Activated naive CD8-positive, alpha-beta T cell treated with anti-CD3 and anti-CD28 coated beads, Interleukin-2, amount 50 U/mL, for 24 hours (primary cell): Measurements from ENCODE around the gene CACNB4.
"Not testable (repeated sequence)": the region's sequence is repeated elsewhere in the genome, so short reads cannot be mapped to it uniquely, and the experiment has no call there.

Experiments
- ATAC-seq: fragments of 150-1000 bp; cut with Tn5 transposase; one replicate; pipeline ENCODE4 v1.10.0; 2021
- DNase-seq: peaks from one replicate; pipeline ENCODE4 v3.0.0; 2021
- H3K27ac Mint-ChIP-seq: one replicate; pipeline ENCODE4 v1.8.0; 2021; ENCODE audit warnings: mild to moderate bottlenecking, mixed read lengths
- H3K27me3 Mint-ChIP-seq: one replicate; pipeline ENCODE4 v1.8.0; 2021; ENCODE audit warnings: mixed read lengths
- H3K36me3 Mint-ChIP-seq: one replicate; pipeline ENCODE4 v1.8.0; 2021; ENCODE audit warnings: low read depth, mixed read lengths
- H3K4me1 Mint-ChIP-seq: one replicate; pipeline ENCODE4 v1.8.0; 2021; ENCODE audit warnings: mixed read lengths
- H3K4me3 Mint-ChIP-seq: one replicate; pipeline ENCODE4 v1.8.0; 2021; ENCODE audit warnings: mild to moderate bottlenecking, moderate library complexity, mixed read lengths
- H3K9me3 Mint-ChIP-seq: one replicate; pipeline ENCODE4 v1.8.0; 2021; ENCODE audit warnings: mixed read lengths

Gene CACNB4

GRCh38 chr2:152098496-152099366, at the start of gene CACNB4:
TSS of gene CACNB4 (minus strand) at chr2:152099044.
- Mint-ChIP-seq H3K36me3 (no peaks in the 10 kb centered on the region), H3K27me3 (peaks cover 44% of the 10 kb centered on the region), H3K27ac (no peak within 1 kb of the TSS), H3K9me3 (no peaks in the 10 kb centered on the region), H3K4me1 (peaks cover 20% of the 10 kb centered on the region), H3K4me3 (peak within 1 kb of the TSS; percentile 77)
- DNase-seq (peak; percentile 16), ATAC-seq (no peak)

GRCh38 chr2:152134488-152135280, 35.8 kb upstream of the CACNB4 start:
- Mint-ChIP-seq H3K4me3 (no peak overlapping the region), H3K27me3 (no peaks in the 10 kb centered on the region), H3K27ac (peak overlapping the region; percentile 33), H3K4me1 (peaks cover 18% of the 10 kb centered on the region), H3K36me3 (peaks cover 21% of the 10 kb centered on the region), H3K9me3 (no peaks in the 10 kb centered on the region)
- DNase-seq, result peak; percentile 14
- ATAC-seq, result peak; percentile 92

- DNase-seq, result no peak
- H3K27ac Mint-ChIP-seq, result no peak overlapping the region
- no peak overlapping the region for H3K4me3 Mint-ChIP-seq
- H3K27me3 Mint-ChIP-seq, result no peaks in the 10 kb centered on the region
- H3K4me1 Mint-ChIP-seq, result peaks cover 18% of the 10 kb centered on the region
- ATAC-seq, result no peak
- no peaks in the 10 kb centered on the region for H3K9me3 Mint-ChIP-seq
- peaks cover 26% of the 10 kb centered on the region for H3K36me3 Mint-ChIP-seq
Measured at GRCh38 chr2:152132306-152132705, 33.5 kb upstream of the CACNB4 start.

GRCh38 chr2:152127628-152128027, 28.8 kb upstream of the CACNB4 start:
- ATAC-seq (no peak), DNase-seq (no peak)
- H3K4me3 Mint-ChIP-seq, result no peak overlapping the region
- no peaks in the 10 kb centered on the region for H3K9me3 Mint-ChIP-seq
- no peaks in the 10 kb centered on the region for H3K27me3 Mint-ChIP-seq
- H3K4me1 Mint-ChIP-seq, result peaks cover 1% of the 10 kb centered on the region
- H3K36me3 Mint-ChIP-seq, result peaks cover 23% of the 10 kb centered on the region
- H3K27ac Mint-ChIP-seq, result no peak overlapping the region

GRCh38 chr2:152126664-152127063, 27.8 kb upstream of the CACNB4 start:
- Mint-ChIP-seq H3K9me3 (no peaks in the 10 kb centered on the region), H3K27me3 (no peaks in the 10 kb centered on the region), H3K27ac (no peak overlapping the region), H3K4me1 (peaks cover 1% of the 10 kb centered on the region), H3K4me3 (no peak overlapping the region), H3K36me3 (peaks cover 20% of the 10 kb centered on the region)
- DNase-seq (no peak), ATAC-seq (no peak)

GRCh38 chr2:152122161-152122560, 23.3 kb upstream of the CACNB4 start:
- H3K27me3 Mint-ChIP-seq, result no peaks in the 10 kb centered on the region
- no peak overlapping the region for H3K4me3 Mint-ChIP-seq
- ATAC-seq (no peak), DNase-seq (no peak)
- no peaks in the 10 kb centered on the region for H3K9me3 Mint-ChIP-seq
- no peak overlapping the region for H3K27ac Mint-ChIP-seq
- H3K4me1 Mint-ChIP-seq, result peaks cover 1% of the 10 kb centered on the region
- H3K36me3 Mint-ChIP-seq, result peaks cover 8% of the 10 kb centered on the region

GRCh38 chr2:152120430-152120829, 21.6 kb upstream of the CACNB4 start:
- ATAC-seq (no peak), DNase-seq (no peak)
- no peaks in the 10 kb centered on the region for H3K27me3 Mint-ChIP-seq
- no peaks in the 10 kb centered on the region for H3K9me3 Mint-ChIP-seq
- no peaks in the 10 kb centered on the region for H3K4me1 Mint-ChIP-seq
- H3K27ac Mint-ChIP-seq, result no peak overlapping the region
- no peak overlapping the region for H3K4me3 Mint-ChIP-seq
- peaks cover 6% of the 10 kb centered on the region for H3K36me3 Mint-ChIP-seq

- Mint-ChIP-seq H3K4me1 (no peaks in the 10 kb centered on the region), H3K27me3 (no peaks in the 10 kb centered on the region), H3K4me3 (no peak overlapping the region), H3K36me3 (no peaks in the 10 kb centered on the region), H3K27ac (no peak overlapping the region), H3K9me3 (no peaks in the 10 kb centered on the region)
- ATAC-seq (no peak), DNase-seq (no peak)
Measured at GRCh38 chr2:152115952-152116351, 17.1 kb upstream of the CACNB4 start.

GRCh38 chr2:152114366-152114765, 15.5 kb upstream of the CACNB4 start:
- no peaks in the 10 kb centered on the region for H3K36me3 Mint-ChIP-seq
- H3K27me3 Mint-ChIP-seq, result no peaks in the 10 kb centered on the region
- H3K4me1 Mint-ChIP-seq, result no peaks in the 10 kb centered on the region

GRCh38 chr2:152107140-152107539, 8.3 kb upstream of the CACNB4 start:
- DNase-seq, H3K36me3 Mint-ChIP-seq, H3K9me3 Mint-ChIP-seq, H3K4me3 Mint-ChIP-seq, H3K27ac Mint-ChIP-seq, H3K4me1 Mint-ChIP-seq, ATAC-seq: not testable (repeated sequence)
- H3K27me3 Mint-ChIP-seq, result peaks cover 12% of the 10 kb centered on the region

More at GRCh38 chr2:152114366-152114765, 15.5 kb upstream of the CACNB4 start:
- DNase-seq, result no peak
- Mint-ChIP-seq H3K4me3 (no peak overlapping the region), H3K9me3 (no peaks in the 10 kb centered on the region), H3K27ac (no peak overlapping the region)
- ATAC-seq, result no peak

GRCh38 chr2:152106464-152106863, 7.6 kb upstream of the CACNB4 start:
- Mint-ChIP-seq H3K4me1 (no peaks in the 10 kb centered on the region), H3K27ac (no peak overlapping the region), H3K4me3 (no peak overlapping the region), H3K9me3 (no peaks in the 10 kb centered on the region), H3K27me3 (peaks cover 13% of the 10 kb centered on the region), H3K36me3 (no peaks in the 10 kb centered on the region)
- no peak for DNase-seq
- no peak for ATAC-seq

- DNase-seq (no peak), ATAC-seq (no peak)
- no peak overlapping the region for H3K4me3 Mint-ChIP-seq
- H3K27me3 Mint-ChIP-seq, result peaks cover 35% of the 10 kb centered on the region
- H3K9me3 Mint-ChIP-seq, result no peaks in the 10 kb centered on the region
- H3K4me1 Mint-ChIP-seq, result peaks cover 11% of the 10 kb centered on the region
- no peak overlapping the region for H3K27ac Mint-ChIP-seq
- H3K36me3 Mint-ChIP-seq, result no peaks in the 10 kb centered on the region
Measured at GRCh38 chr2:152103271-152103670, 4.4 kb upstream of the CACNB4 start.

GRCh38 chr2:152100961-152101360, 2.1 kb upstream of the CACNB4 start:
- no peak for DNase-seq
- peaks cover 50% of the 10 kb centered on the region for H3K27me3 Mint-ChIP-seq

GRCh38 chr2:152099367-152100050, 665 bp upstream of the CACNB4 start:
- H3K4me3 Mint-ChIP-seq, result peak overlapping the region; percentile 77
- no peaks in the 10 kb centered on the region for H3K36me3 Mint-ChIP-seq
- DNase-seq, result peak; percentile 4
- H3K4me1 Mint-ChIP-seq, result peaks cover 20% of the 10 kb centered on the region
- no peak overlapping the region for H3K27ac Mint-ChIP-seq
- no peaks in the 10 kb centered on the region for H3K9me3 Mint-ChIP-seq
- H3K27me3 Mint-ChIP-seq, result peaks cover 49% of the 10 kb centered on the region
- ATAC-seq, result peak; percentile 52

More at GRCh38 chr2:152100961-152101360, 2.1 kb upstream of the CACNB4 start:
- Mint-ChIP-seq H3K4me1 (peaks cover 20% of the 10 kb centered on the region), H3K27ac (no peak overlapping the region), H3K9me3 (no peaks in the 10 kb centered on the region), H3K36me3 (no peaks in the 10 kb centered on the region), H3K4me3 (no peak overlapping the region)
- no peak for ATAC-seq
